Measurements from ENCODE around the gene CLEC16A. TPM values are rescaled to one million over a fixed set of nuclear protein-coding genes. Genes with fewer than 3 reads are reported as not detected.
A peak's percentile ranks its signal among the peaks of the same experiment; 100 is the strongest.

The CLEC16A gene
- total and polyA plus RNA-seq, 9 of the 15 experiments (the other 6 are each of a cell fraction or from before 2014, with no cell fraction given): 1.00 to 22.3 (median 10.0) TPM

GRCh38 chr16:10895053-10895946, 49.1 kb upstream of the CLEC16A start (continued):
- 0 out of 4 replicates have a peak, but pooled peaks of 1 of the 2 experiments have one; percentile 40 for TF ChIP-seq TEAD1 (CRISPR knock-in tag; IDR thresholded peaks at IDR 0.05)
- TF ChIP-seq CBFA2T3 (IDR thresholded peaks at IDR 0.05): no peak
- TF ChIP-seq ZNF511 (CRISPR knock-in tag; IDR thresholded peaks at IDR 0.05): peak; percentile 87
- no peak for TF ChIP-seq XRCC5 (IDR thresholded peaks at IDR 0.05; ENCODE audit: low read depth, low read length)
- TF ChIP-seq CREM (IDR thresholded peaks at IDR 0.05; ENCODE audit: low read depth): peak; percentile 68
- TF ChIP-seq CEBPB (tag; IDR thresholded peaks at IDR 0.05): no peak
- TF ChIP-seq POLR2H (tag; IDR thresholded peaks at IDR 0.05; ENCODE audit: low read depth): no peak
- TF ChIP-seq, protein P1, sequence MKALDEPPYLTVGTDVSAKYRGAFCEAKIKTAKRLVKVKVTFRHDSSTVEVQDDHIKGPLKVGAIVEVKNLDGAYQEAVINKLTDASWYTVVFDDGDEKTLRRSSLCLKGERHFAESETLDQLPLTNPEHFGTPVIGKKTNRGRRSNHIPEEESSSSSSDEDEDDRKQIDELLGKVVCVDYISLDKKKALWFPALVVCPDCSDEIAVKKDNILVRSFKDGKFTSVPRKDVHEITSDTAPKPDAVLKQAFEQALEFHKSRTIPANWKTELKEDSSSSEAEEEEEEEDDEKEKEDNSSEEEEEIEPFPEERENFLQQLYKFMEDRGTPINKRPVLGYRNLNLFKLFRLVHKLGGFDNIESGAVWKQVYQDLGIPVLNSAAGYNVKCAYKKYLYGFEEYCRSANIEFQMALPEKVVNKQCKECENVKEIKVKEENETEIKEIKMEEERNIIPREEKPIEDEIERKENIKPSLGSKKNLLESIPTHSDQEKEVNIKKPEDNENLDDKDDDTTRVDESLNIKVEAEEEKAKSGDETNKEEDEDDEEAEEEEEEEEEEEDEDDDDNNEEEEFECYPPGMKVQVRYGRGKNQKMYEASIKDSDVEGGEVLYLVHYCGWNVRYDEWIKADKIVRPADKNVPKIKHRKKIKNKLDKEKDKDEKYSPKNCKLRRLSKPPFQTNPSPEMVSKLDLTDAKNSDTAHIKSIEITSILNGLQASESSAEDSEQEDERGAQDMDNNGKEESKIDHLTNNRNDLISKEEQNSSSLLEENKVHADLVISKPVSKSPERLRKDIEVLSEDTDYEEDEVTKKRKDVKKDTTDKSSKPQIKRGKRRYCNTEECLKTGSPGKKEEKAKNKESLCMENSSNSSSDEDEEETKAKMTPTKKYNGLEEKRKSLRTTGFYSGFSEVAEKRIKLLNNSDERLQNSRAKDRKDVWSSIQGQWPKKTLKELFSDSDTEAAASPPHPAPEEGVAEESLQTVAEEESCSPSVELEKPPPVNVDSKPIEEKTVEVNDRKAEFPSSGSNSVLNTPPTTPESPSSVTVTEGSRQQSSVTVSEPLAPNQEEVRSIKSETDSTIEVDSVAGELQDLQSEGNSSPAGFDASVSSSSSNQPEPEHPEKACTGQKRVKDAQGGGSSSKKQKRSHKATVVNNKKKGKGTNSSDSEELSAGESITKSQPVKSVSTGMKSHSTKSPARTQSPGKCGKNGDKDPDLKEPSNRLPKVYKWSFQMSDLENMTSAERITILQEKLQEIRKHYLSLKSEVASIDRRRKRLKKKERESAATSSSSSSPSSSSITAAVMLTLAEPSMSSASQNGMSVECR (CRISPR knock-in tag; IDR thresholded peaks at IDR 0.05): 0 out of 2 replicates have a peak, but pooled peaks have one; percentile 47
- peak; percentile 55; the same call in 1 of the 2 replicates for TF ChIP-seq ZNF232 (CRISPR knock-in tag; IDR thresholded peaks at IDR 0.05)
- TF ChIP-seq RBM14 (IDR thresholded peaks at IDR 0.05; ENCODE audit: borderline replicate concordance, insufficient read depth, low read depth, low read length): no peak

Measured in K562 (cell line).